Measurements from ENCODE around the gene PCSK6. TPM values are rescaled to one million over a fixed set of nuclear protein-coding genes. Genes with fewer than 3 reads are reported as not detected.
"Not testable (repeated sequence)": the region's sequence is repeated elsewhere in the genome, so short reads cannot be mapped to it uniquely, and the experiment has no call there.

Gene PCSK6
- total RNA-seq, 1 donor, result 0.72 TPM

DNA sequence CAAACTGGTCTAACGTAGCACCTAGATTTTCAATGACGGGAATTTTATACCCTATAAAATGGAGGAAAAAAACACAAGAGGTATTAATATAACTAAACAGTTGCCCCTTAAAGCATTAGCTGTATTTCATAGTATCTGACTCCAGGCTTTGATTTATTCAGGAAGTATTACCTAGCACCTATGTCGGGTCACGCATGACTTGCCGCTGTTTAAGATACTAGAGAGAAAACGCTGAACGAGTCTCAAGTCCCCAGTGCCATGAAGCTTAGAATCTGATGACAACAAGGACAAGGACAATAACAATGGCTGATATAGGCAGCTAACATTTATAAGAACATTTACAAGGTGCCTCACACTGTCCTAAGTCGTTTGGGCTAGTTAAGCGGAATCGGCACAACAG is 196.4 kb downstream of the PCSK6 start:
- no peaks in the 10 kb centered on the region for H3K27me3 ChIP-seq (ENCODE audit: insufficient read depth, low read length)
- TF ChIP-seq, protein P1, sequence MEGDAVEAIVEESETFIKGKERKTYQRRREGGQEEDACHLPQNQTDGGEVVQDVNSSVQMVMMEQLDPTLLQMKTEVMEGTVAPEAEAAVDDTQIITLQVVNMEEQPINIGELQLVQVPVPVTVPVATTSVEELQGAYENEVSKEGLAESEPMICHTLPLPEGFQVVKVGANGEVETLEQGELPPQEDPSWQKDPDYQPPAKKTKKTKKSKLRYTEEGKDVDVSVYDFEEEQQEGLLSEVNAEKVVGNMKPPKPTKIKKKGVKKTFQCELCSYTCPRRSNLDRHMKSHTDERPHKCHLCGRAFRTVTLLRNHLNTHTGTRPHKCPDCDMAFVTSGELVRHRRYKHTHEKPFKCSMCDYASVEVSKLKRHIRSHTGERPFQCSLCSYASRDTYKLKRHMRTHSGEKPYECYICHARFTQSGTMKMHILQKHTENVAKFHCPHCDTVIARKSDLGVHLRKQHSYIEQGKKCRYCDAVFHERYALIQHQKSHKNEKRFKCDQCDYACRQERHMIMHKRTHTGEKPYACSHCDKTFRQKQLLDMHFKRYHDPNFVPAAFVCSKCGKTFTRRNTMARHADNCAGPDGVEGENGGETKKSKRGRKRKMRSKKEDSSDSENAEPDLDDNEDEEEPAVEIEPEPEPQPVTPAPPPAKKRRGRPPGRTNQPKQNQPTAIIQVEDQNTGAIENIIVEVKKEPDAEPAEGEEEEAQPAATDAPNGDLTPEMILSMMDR (IDR thresholded peaks at IDR 0.05; ENCODE audit: extremely low read depth, low read depth, low read length), result no peak

DNA sequence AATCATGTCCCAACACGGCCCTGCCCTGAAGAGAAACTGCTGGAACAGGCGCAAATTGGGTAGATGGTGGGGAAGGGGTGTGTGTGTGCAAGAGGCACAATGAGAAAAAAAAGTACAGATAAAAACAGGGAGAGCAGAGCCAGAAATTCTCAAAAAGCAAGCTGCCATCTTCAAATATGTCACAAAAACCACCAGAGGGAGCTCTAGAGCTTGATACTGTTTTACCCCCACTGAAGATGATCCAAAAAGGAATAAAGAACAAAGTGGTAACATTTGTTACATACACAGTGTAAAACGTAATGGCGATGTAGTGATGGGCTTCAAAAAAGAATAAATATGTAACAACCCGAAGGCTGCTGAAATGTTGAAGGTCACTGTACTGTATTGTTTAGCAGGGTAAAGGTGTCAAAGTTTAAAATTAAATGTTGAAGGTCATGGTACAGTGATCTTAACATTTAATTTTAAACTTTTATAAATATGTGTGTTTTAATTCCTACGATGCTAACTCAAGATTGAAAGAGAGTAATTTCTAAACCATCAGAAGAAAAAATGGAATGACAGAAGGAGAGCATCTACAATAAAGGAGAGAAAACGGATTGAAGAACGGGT is 200.5 kb downstream of the PCSK6 start:
- peak; percentile 90 for DNase-seq (ENCODE audit: insufficient read length, low spot score, missing footprints)
- Histone ChIP-seq H3K27me3 (ENCODE audit: insufficient read depth, low read length) (no peaks in the 10 kb centered on the region), H3K36me3 (ENCODE audit: insufficient read depth, low read length) (peaks cover 66% of the 10 kb centered on the region), H4K20me1 (ENCODE audit: insufficient read depth, low read length) (peaks cover 33% of the 10 kb centered on the region), H3K4me2 (ENCODE audit: insufficient read depth, low read length) (no peak overlapping the region), H2AFZ (ENCODE audit: low read length) (no peak overlapping the region), H3K79me2 (ENCODE audit: insufficient read depth, low read length) (peaks cover 75% of the 10 kb centered on the region), H3K9me3 (ENCODE audit: low read depth, low read length) (no peaks in the 10 kb centered on the region), H3K4me1 (ENCODE audit: insufficient read depth, low read length) (peaks cover 6% of the 10 kb centered on the region), H3K27ac (ENCODE audit: low read depth, low read length) (no peak overlapping the region), H3K4me3 (ENCODE audit: insufficient read depth, low read length) (no peak overlapping the region)
- TF ChIP-seq, protein P1 (IDR thresholded peaks at IDR 0.05; ENCODE audit: extremely low read depth, low read depth, low read length), result peak; percentile 72

More for the DNA sequence above, 196.4 kb downstream of the PCSK6 start:
- Histone ChIP-seq H3K27ac (ENCODE audit: low read depth, low read length) (peak overlapping the region; percentile 52), H2AFZ (ENCODE audit: low read length) (no peak overlapping the region), H4K20me1 (ENCODE audit: insufficient read depth, low read length) (peaks cover 31% of the 10 kb centered on the region), H3K36me3 (ENCODE audit: insufficient read depth, low read length) (peaks cover 29% of the 10 kb centered on the region), H3K79me2 (ENCODE audit: insufficient read depth, low read length) (peaks cover 66% of the 10 kb centered on the region), H3K4me3 (ENCODE audit: insufficient read depth, low read length) (peak overlapping the region; percentile 97), H3K4me2 (ENCODE audit: insufficient read depth, low read length) (peak overlapping the region; percentile 97), H3K4me1 (ENCODE audit: insufficient read depth, low read length) (peaks cover 21% of the 10 kb centered on the region), H3K9me3 (ENCODE audit: low read depth, low read length) (no peaks in the 10 kb centered on the region)
- DNase-seq (ENCODE audit: insufficient read length, low spot score, missing footprints), result no peak

DNA sequence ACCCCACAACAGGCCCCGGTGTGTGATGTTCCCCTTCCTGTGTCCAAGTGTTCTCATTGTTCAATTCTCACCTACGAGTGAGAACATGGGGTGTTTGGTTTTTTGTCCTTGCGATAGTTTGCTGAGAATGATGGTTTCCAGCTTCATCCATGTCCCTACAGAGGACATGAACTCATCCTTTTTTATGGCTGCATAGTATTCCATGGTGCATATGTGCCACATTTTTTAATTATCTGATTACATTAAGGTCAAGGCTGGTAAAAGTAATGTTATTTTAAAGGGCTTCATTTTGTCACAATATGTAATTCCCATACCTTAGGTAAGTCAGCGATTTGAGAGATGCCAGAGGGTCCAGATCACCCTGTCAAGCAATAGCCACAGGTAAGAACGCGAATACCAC is 202.2 kb downstream of the PCSK6 start:
- not testable (repeated sequence) for H2AFZ ChIP-seq (ENCODE audit: low read length); H3K9me3 ChIP-seq (ENCODE audit: low read depth, low read length); H3K4me2 ChIP-seq (ENCODE audit: insufficient read depth, low read length); H3K27ac ChIP-seq (ENCODE audit: low read depth, low read length); H3K27me3 ChIP-seq (ENCODE audit: insufficient read depth, low read length); H3K4me1 ChIP-seq (ENCODE audit: insufficient read depth, low read length); H3K4me3 ChIP-seq (ENCODE audit: insufficient read depth, low read length)
- H3K36me3 ChIP-seq (ENCODE audit: insufficient read depth, low read length), result peaks cover 79% of the 10 kb centered on the region
- DNase-seq (ENCODE audit: insufficient read length, low spot score, missing footprints), result peak; percentile 26
- H4K20me1 ChIP-seq (ENCODE audit: insufficient read depth, low read length), result peaks cover 25% of the 10 kb centered on the region
- peaks cover 59% of the 10 kb centered on the region for H3K79me2 ChIP-seq (ENCODE audit: insufficient read depth, low read length)

DNA sequence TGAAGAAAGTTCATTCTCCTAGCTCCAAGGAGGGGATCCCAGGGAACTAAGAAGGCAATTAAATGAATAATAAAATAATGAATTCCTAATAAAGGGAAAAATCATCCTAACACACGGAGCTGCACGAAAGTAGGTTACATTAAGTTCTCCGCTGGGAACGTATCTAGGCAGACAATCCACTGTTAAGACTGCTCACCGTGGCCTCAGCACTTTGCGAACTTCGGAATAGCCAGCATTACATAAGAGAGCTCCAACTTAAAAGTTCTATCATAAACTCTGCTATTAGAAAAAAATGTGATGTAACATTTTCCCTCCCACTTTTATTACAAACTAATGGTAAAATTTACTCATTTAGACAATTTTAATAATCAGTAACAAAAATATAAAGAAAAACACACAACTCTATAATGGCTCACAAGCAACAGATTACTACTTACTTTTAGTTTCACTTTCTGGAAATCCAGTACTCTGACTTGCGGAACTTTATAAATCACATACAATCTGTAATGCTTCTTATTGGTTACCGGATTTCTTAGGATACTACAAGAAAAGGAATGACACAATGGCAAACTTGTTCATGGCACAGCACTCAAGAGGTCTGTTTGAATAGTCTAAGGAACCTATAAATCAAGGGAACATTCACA is 202.9 kb downstream of the PCSK6 start:
- H3K4me3 ChIP-seq (ENCODE audit: insufficient read depth, low read length), result no peak overlapping the region
- H3K27ac ChIP-seq (ENCODE audit: low read depth, low read length), result no peak overlapping the region
- DNase-seq (ENCODE audit: insufficient read length, low spot score, missing footprints), result no peak
- TF ChIP-seq, protein P1 (IDR thresholded peaks at IDR 0.05; ENCODE audit: extremely low read depth, low read depth, low read length), result no peak
- H3K36me3 ChIP-seq (ENCODE audit: insufficient read depth, low read length), result peaks cover 80% of the 10 kb centered on the region
- no peak overlapping the region for H2AFZ ChIP-seq (ENCODE audit: low read length)
- H4K20me1 ChIP-seq (ENCODE audit: insufficient read depth, low read length), result peaks cover 21% of the 10 kb centered on the region
- H3K27me3 ChIP-seq (ENCODE audit: insufficient read depth, low read length), result no peaks in the 10 kb centered on the region
- H3K79me2 ChIP-seq (ENCODE audit: insufficient read depth, low read length), result peaks cover 51% of the 10 kb centered on the region
- H3K4me1 ChIP-seq (ENCODE audit: insufficient read depth, low read length), result no peaks in the 10 kb centered on the region
- H3K4me2 ChIP-seq (ENCODE audit: insufficient read depth, low read length), result no peak overlapping the region
- H3K9me3 ChIP-seq (ENCODE audit: low read depth, low read length), result no peaks in the 10 kb centered on the region

Measured in osteoblast (primary cell).